ENCODE data around the gene ARSK.

ARSK gene, protein sequence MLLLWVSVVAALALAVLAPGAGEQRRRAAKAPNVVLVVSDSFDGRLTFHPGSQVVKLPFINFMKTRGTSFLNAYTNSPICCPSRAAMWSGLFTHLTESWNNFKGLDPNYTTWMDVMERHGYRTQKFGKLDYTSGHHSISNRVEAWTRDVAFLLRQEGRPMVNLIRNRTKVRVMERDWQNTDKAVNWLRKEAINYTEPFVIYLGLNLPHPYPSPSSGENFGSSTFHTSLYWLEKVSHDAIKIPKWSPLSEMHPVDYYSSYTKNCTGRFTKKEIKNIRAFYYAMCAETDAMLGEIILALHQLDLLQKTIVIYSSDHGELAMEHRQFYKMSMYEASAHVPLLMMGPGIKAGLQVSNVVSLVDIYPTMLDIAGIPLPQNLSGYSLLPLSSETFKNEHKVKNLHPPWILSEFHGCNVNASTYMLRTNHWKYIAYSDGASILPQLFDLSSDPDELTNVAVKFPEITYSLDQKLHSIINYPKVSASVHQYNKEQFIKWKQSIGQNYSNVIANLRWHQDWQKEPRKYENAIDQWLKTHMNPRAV

DNA sequence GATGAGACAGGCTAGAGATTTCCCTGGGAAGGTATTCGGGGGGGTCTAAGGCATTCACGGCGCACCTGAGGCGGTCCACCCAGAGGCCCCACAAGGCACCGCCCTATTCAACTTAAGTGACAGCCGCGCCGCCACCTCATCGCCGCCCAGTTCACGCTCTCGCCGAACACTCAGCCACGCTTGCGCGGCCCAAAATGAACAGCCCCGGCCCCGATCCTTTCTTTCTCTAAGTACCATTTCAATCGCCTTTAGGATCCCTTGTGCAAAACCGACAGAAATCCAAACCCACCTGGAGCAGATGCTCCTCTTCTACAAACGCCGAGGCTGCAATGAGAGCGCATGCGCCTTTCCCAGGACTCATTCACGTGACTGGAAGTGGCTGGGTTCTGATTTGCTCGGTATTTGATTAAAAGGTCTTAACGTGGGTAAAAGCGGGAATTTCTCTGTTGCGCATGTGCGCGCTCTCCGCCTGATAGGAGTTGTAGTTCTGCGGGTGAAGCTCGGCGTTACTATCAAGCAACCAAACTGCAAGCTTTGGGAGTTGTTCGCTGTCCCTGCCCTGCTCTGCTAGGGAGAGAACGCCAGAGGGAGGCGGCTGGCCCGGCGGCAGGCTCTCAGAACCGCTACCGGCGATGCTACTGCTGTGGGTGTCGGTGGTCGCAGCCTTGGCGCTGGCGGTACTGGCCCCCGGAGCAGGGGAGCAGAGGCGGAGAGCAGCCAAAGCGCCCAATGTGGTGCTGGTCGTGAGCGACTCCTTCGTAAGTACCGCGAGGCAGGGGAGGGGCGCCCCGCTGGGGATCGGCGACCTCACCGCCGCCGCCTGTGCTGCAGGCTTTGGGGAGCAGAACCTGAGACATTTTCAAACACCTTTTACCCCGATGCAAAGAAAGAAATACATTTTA is at the start of gene ARSK, which contains the start of gene SKIC3:
TSS of gene ARSK (plus strand) at position 455 of the 902 bp plus-strand sequence. CDS start at position 633, 178 bp downstream.
TSS of gene SKIC3 (minus strand) at position 331 of the 902 bp plus-strand sequence. CDS start 7,827 bp downstream, outside the sequence.
- peak; percentile 91 for DNase-seq

DNA sequence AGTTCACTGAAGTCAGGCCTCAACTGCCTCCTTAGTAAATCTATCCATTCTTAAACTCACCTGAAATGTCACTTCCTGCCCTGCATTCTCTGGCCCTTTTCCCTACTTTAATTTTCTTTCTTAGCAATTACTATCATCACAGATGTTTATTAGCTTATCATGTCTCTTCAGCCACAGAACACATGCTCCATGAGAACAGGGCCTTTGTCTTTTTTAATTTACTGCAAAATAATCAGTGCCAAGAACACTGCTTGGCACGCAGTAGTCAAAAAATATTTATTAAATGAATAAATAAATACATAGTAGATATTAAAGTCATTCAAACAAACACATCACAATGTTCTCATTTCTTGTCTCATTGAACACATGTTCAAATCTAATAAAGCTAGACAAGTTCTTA is 46.4 kb upstream of the ARSK start:
- no peak for DNase-seq

DNA sequence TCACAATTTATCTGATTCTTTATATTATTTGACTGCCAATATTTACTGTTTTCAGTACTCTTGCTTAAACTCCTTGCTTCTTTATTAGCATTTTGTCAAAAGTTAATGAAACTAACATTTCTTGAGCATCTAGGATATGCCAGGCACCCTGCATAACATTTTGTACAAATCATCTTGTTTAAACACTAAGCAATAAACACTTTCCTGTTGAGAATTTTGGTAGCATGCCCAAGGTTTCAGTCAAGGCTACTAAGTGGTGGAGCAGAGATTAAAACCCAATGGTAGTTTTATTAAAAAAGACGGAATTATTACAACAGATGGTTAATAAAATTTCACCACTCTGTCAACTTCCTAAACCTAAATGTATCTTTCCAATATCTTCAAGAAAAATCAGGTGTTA is 43.3 kb upstream of the ARSK start:
- no peak for DNase-seq

DNA sequence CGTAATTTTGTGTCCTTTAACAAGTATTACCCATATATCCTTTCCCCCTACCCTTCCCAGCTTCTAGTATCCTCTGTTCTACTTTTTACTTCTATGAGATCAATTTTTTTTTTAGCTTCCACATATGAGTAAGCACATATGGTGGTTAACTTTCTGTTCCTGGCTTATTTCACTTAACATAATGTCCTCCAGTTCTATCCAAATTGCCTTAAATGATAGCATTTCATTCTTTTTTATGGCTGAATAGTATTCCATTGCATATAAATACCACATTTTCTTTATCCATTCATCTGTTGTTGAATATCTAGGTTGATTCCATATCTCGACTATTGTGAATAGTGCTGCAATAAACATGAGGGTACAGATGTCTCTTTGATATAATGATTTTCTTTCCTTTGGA is 36.5 kb upstream of the ARSK start:
- DNase-seq, result no peak

DNA sequence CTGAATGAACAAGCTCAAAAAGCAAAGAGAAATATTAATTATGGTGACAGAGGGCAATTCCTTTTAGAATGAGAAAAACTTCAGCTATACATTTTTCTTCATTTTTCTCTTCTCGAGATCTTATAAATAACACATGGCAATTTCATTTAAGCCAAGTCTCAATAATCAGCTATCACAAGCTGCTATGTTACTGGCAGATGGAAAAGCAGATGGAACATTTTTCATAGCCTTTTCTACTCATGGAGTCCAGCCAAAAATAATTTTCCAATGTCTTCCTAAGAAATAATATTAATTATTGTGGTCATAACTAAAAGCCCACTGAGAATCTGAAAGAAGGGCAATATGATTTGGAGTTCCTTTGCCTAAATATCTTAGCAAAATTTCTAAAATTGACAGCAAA is 35.8 kb upstream of the ARSK start:
- DNase-seq, result no peak

DNA sequence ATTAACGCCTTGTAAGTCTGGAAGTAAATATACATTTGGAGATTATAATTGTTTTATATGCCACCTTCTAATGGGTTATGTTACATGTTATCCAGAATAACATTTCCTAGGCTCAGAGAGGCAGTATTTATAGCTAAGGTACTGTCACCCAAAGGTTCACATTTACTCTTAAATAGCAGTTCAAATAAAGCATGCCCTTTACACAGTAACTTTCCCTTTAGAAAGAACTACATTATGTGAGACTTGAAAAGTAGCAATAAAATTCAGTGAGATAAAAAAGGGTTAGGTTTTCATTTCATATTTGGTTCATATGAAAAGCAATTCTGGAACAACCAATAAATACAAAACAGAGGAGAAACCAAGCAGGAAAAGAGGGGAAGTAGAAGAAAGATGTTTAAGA is 35.2 kb upstream of the ARSK start:
- no peak for DNase-seq

DNA sequence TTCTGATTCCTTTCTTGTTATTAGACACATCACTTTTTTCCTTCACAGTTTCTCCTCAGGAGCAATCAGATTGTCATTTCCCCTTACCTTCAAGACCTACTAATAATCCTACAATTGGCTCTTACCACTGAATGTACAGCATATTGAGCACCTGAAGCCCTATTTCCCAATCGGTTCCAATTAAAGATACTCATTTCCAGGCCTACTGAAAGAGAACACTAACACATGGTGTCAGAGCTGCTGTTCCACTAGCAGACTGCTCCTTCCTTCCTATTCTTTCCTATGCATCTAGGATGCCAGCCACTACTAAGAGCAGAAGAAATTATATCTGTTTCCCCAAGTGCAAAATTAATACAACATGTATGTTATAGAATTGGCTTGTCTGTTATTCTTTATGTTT is 34.7 kb upstream of the ARSK start:
- DNase-seq, result no peak

DNA sequence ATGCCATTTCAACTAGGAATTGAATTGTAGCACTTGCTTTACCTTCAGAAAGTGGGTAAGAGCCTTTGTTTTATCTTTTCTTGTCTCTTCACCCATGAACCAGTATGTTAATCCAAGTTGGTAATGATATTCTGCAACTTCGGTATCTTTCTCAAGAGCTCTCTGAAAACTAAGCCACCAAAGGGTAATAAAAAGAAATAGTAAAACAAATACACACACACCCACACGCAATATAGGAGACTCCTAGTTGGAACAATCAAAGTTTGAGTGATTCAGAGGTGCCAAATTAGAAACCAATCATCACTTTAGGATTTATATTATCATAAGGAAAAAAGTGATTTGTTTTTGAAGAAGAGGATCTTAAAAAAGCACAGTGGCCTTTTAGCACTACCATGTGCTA is 30.5 kb upstream of the ARSK start:
- DNase-seq, result no peak

DNA sequence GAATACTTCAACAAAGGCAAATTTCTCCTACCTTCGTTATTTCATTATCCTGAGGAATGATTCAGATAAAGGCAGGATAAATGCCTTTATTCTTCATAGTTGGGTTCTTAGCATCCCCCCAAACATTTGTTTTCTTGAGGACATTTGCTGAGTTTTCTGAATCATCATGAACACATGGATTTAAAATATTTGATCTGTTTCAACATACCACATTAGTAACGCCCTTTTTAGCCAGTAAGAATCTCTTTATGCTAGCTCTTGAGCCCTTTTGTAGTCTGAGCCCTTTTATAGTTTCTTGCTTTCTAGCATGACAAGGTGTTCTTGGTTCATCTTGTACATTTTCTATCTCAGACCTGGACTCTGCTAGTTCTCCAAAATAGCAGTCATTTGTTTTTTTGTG is 28.0 kb upstream of the ARSK start:
- DNase-seq, result no peak

DNA sequence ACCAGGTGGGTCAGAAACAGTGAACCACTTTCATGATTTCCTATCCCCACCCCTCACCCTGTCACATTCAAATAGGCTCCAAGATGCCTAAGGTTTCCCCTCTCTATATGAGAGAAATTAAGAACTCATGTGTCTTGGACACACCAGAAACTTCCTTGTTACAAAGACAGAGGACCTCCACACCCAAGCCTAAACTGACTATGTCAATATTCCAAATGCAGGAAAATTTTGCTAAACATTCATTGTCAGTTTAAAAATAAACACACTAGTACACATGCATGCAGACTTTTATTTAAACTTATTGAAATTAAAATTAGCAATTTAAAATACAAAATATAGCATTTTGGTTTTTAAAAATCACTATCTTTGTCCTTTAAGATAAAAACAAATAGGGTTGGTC is 26.3 kb upstream of the ARSK start:
- DNase-seq, result no peak

DNA sequence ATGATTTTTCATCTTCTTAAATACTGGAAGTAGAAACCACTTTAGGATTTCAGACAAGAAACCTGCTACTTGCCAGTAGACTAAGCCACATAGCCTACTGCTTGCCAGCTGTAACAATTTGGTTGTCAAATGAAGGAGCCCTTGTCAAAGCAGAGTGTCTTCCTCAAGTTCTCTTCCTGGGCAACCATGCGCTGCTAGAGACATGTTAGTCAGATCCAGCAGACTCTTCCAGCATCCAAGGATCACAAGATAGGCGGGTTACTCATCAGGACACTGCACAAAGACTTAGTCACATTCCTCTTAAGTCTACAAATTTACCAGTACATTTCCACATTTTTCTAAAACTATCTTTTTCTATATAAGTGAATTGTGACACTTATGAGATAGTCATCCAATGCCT is 24.5 kb upstream of the ARSK start:
- no peak for DNase-seq

DNA sequence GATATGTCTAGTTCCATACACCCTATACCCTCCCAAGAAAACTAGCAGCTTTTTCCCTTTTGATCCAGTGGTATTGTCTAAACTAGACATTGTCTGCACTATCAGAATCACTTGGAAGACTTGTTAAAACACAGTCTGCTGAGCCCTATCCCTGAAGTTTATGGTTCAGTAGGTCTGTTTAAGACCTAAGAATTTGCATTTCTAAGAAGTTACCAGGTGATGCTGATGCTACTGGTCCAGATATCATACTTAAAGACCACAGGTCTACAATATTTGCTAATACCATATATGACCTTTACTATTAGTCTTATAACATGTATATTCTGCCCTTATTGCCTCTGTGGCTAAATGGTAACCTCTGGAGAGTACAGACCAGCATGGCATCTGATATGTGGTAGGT is 23.4 kb upstream of the ARSK start:
- no peak for DNase-seq

DNA sequence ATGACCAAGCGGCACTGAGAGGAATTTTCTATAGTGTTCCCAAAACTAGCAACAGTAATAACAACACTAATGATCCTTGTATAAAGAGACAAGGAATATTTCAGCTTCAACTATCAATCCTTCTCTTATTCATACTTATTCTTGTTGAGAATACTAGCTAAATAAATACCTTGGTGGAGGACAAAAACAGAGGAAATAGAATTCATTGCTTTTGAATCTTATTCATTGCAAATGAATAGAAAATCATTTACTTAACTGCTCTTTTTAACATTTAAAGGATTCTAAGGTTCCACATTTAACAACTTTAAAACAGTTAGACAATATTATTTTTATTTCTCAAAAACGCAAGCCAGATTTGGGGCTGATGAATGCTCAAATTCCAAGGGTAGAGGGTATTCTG is 22.5 kb upstream of the ARSK start:
- no peak for DNase-seq

DNA sequence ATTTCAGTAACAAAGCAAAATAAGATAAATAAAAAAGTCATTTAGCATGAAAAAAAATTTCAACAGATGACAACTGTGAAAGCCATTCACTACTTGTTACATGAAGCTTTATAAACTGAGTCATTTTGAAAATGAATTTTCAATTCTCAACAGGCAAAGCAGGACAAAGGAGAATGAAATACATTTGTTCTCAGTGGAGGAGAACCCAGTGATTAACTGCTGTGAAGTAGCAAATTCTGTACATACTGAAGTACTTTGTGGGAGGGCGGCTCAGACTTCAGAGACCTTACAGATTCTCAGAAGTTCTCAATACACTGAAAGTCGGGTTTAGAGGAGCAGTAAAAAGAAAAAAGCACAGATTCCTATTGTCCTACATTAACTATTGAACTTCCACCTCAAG is 21.8 kb upstream of the ARSK start:
- no peak for DNase-seq

DNA sequence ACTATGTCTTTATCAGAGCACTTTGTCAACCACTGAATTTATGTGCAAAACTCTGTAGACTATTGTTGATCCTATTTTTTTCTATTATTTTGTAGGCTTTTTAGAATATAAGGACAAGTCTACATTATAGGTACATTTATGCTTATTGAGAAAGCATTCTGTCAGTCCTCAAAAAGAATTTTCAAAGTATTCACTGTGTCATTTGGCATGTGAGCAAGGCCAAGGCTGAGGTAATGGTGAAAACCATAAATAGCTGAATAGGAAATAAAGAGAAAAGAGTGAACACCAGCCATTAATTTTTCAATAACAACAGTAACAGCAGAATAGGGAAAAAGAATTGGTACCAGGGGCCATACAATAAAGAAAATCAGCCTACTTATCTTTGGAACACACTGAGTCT is 21.1 kb upstream of the ARSK start:
- DNase-seq, result no peak

DNA sequence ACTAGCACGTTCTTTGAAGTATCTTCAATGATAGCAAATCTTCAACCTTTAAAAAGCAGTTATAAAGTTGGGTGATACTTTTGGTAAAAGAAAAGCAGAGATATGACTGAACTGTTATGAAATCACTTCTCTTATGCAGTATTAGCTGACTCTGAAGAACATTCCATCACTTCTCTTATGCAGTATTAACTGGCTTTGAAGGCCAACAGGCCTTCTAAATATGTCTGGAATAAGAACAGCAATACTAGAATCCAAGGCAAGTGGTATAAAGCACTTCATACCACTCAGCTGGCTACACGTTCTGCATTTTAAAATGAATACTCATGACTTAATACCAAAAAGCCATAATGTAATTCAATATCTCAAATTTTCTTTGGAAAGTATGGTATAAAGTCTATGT is 17.4 kb upstream of the ARSK start:
- DNase-seq, result no peak

DNA sequence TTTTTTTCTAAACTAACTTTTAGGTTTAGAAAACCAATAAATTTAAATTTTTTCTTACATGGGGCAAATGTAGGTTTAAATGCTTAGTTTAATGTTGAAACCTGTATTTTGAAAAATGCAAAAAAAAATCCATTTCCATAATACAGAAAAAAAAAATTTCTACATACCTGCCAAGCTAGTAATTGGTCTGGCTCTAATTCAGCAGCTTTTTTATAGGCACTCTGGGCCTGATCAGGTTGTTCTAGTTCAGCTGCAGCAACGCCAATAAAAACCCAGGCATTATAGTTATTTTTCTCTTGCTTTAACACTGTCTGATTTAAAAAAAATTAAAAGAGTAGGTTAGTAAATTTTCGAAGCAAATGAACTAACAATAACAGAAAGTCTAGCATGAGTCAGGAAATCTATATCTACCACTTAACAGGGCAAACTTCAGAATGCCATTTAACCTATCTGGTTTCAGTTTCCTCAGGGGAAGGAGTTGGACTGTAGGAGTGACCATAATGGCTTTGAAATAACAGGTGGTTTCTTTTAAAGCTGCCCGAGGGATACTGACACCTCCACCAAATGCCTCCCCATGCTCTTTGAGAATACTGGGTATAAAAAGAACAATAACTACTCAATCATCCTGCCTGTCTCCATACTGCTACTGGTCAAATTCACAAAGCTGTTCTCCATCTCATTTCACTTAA is 11.7 kb upstream of the ARSK start:
- no peak for DNase-seq

DNA sequence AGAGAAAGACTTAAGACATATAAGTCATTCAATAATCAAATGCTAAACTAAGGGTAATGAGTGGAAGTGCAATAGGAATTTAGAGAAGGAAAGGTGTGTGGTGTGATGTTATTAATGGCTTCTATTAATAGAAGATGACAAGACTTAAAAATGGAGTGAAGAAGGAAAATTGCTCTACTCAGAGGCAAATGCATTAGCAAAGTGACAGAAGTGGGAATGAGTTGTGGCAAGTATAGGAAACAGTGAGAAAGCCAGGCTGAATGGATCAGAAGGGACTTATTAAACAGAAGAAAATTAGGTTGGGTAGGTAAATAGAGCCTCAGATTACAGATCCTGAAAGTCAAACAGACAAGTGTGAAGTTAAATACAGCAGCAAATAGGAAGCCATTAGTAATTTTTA is 5.9 kb upstream of the ARSK start:
- DNase-seq, result no peak

DNA sequence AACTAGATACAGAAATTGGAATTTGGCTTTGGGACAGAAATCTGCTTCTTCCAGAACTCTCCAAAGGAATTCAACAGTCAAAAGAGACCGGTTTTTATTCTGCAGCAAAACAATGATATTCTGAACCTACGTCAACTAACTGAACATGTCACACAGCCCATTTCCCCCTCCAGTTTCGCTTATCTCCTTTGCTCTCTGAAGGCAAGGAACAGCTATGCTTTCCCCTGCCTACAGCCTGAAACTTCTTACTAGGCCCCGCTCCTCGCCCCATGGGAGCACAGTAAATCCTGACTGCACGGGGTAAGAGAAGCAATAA is 612 bp upstream of the ARSK start:
- no peak for DNase-seq

DNA sequence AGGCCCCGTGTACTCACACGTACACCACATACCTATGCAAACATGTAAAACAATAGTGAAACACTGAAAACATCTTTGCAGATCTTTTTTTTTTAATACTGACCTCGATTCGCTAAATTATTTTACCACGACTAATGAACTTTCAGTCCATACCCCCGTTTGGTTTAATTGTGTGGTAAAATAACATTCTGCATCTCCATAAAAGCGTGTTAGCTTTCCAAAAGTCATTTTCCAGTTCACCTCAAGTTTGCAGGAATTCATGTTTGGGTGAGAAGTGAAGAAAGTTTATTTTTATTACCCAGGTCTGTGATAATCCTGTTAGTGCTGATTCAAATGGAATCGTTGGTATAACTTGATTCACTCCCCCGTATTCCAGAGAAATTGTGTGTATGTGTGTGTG is 652 bp downstream of the ARSK start:
- DNase-seq, result no peak

DNA sequence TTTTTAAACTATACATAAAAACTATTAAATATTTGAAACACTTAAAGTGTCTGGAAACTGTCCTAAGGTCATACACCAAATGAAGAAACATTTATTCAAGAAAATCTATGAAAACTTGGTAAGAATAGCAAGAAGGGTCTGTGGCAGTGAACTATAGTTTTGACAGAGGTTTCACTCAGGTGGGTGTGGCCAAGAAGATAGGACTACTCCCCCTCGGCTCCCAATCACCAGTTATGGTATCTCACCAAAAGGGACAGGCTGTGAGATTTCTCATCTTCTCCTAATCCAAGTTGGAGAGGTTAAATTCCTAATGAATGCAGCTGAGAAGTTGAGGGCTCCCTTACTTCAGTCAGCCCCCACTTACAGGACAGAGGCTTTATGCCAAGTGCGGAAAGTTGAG is 2.9 kb downstream of the ARSK start:
- no peak for DNase-seq

DNA sequence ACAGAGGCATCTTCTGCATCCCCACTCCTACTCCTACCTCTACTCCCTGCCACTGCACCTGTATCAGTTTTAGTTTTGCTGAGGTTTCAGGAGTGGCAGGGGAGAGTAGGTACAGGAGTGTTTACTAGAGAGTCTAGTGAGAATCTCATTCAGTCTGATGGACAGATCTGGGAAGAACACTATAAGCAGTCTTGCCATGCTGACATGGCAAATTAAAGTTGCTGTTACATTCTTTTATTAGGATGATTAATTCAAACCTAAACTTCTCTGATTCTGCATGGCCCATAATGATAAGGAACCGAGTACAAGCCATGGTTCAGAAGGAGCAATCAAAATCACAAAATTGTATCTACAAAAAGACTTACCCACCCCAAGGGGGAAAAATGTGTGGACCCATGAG is 7.4 kb downstream of the ARSK start:
- DNase-seq, result no peak

DNA sequence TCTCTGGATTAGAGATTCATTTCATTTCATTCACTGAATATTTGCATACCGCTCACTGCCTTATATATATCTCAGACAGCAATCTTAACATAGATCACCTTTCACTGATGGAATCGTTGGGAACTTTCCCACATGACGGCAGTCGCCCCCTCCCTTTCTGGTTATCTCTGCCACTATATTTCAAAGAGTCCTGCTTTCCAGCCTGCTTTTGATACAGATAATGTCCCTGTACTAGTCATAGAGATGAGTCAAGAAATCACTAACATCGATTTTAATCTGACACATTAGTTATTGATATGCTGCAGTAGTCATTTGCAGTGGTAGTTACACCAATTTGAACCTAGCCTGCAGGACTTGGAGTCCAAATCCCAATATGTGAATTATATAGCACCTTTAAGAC is 8.5 kb downstream of the ARSK start:
- DNase-seq, result no peak

Data from stimulated activated CD4-positive, alpha-beta T cell treated with anti-CD3 and anti-CD28 coated beads, Interleukin-1b, Interleukin-23, amount 100 ng/mL, for 48 hours (primary cell).